Measurements from ENCODE around the gene SIN3B. TPM values are rescaled to one million over a fixed set of nuclear protein-coding genes. Genes with fewer than 3 reads are reported as not detected.
A peak's percentile ranks its signal among the peaks of the same experiment; 100 is the strongest.

SIN3B gene
- total and polyA plus RNA-seq, 9 of the 15 experiments (the other 6 are each of a cell fraction or from before 2014, with no cell fraction given): 0.51 to 34.2 (median 14.3) TPM

DNA sequence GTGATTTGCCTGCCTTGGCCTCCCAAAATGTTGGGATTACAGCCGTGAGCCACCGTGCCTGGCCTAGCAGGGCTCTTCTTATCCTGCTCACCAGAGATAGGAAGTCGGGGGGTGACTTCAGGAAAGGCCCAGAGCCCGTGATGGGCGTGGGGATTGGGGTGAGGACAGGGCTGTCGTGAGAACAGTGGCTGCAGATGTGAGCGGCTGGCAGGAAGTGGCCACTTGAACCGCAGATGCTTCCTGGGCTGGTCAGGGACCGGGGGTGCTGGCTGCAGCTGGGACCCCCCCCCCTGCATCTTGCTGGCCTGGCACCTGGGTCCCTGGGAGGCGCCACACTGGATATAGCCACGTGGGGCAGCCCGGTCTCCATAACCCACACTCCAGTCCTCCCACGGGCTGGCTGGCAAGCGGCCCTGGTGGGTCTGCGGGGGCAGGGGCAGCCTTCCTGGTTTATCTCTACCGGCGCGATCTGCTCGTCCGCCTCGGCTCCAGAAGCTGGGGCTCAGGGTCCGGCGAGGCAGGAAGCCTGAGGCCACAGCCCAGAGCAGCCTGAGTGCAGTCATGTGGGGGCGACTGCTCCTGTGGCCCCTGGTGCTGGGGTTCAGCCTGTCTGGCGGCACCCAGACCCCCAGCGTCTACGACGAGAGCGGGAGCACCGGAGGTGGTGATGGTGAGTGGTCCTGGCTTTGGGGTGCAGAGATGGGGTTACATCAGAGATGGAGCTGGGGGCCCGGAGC lies 59.6 kb downstream of the SIN3B start, which contains the start of gene F2RL3 (continued):
- TF ChIP-seq, protein P1, sequence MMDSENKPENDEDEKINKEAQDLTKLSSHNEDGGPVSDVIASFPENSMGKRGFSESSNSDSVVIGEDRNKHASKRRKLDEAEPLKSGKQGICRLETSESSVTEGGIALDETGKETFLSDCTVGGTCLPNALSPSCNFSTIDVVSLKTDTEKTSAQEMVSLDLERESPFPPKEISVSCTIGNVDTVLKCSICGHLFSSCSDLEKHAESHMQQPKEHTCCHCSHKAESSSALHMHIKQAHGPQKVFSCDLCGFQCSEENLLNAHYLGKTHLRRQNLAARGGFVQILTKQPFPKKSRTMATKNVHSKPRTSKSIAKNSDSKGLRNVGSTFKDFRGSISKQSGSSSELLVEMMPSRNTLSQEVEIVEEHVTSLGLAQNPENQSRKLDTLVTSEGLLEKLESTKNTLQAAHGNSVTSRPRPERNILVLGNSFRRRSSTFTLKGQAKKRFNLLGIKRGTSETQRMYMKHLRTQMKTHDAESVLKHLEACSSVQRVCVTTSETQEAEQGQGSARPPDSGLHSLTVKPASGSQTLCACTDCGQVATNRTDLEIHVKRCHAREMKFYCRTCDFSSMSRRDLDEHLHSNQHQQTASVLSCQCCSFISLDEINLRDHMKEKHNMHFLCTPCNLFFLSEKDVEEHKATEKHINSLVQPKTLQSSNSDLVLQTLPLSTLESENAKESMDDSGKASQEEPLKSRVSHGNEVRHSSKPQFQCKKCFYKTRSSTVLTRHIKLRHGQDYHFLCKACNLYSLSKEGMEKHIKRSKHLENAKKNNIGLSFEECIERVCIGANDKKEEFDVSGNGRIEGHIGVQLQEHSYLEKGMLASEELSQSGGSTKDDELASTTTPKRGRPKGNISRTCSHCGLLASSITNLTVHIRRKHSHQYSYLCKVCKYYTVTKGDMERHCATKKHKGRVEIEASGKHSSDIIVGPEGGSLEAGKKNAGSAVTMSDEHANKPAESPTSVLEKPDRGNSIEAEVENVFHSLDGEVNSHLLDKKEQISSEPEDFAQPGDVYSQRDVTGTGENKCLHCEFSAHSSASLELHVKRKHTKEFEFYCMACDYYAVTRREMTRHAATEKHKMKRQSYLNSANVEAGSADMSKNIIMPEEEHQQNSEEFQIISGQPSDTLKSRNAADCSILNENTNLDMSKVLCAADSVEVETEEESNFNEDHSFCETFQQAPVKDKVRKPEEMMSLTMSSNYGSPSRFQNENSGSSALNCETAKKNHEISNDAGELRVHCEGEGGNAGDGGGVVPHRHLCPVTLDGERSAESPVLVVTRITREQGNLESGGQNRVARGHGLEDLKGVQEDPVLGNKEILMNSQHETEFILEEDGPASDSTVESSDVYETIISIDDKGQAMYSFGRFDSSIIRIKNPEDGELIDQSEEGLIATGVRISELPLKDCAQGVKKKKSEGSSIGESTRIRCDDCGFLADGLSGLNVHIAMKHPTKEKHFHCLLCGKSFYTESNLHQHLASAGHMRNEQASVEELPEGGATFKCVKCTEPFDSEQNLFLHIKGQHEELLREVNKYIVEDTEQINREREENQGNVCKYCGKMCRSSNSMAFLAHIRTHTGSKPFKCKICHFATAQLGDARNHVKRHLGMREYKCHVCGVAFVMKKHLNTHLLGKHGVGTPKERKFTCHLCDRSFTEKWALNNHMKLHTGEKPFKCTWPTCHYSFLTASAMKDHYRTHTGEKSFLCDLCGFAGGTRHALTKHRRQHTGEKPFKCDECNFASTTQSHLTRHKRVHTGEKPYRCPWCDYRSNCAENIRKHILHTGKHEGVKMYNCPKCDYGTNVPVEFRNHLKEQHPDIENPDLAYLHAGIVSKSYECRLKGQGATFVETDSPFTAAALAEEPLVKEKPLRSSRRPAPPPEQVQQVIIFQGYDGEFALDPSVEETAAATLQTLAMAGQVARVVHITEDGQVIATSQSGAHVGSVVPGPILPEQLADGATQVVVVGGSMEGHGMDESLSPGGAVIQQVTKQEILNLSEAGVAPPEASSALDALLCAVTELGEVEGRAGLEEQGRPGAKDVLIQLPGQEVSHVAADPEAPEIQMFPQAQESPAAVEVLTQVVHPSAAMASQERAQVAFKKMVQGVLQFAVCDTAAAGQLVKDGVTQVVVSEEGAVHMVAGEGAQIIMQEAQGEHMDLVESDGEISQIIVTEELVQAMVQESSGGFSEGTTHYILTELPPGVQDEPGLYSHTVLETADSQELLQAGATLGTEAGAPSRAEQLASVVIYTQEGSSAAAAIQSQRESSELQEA (IDR thresholded peaks at IDR 0.05; ENCODE audit: low read depth): no peak
- no peak for TF ChIP-seq ZNF764 (CRISPR knock-in tag; IDR thresholded peaks at IDR 0.05; ENCODE audit: low read depth)
- TF ChIP-seq HEY1 (CRISPR knock-in tag; IDR thresholded peaks at IDR 0.05; ENCODE audit: borderline replicate concordance): no peak
- TF ChIP-seq MAFF (IDR thresholded peaks at IDR 0.05; ENCODE audit: low read length): no peak
- TF ChIP-seq IRF9 (tag; IDR thresholded peaks at IDR 0.05): no peak
- TF ChIP-seq BDP1 (IDR thresholded peaks at IDR 0.05; ENCODE audit: insufficient read depth, insufficient read length): no peak
- TF ChIP-seq, protein P2, sequence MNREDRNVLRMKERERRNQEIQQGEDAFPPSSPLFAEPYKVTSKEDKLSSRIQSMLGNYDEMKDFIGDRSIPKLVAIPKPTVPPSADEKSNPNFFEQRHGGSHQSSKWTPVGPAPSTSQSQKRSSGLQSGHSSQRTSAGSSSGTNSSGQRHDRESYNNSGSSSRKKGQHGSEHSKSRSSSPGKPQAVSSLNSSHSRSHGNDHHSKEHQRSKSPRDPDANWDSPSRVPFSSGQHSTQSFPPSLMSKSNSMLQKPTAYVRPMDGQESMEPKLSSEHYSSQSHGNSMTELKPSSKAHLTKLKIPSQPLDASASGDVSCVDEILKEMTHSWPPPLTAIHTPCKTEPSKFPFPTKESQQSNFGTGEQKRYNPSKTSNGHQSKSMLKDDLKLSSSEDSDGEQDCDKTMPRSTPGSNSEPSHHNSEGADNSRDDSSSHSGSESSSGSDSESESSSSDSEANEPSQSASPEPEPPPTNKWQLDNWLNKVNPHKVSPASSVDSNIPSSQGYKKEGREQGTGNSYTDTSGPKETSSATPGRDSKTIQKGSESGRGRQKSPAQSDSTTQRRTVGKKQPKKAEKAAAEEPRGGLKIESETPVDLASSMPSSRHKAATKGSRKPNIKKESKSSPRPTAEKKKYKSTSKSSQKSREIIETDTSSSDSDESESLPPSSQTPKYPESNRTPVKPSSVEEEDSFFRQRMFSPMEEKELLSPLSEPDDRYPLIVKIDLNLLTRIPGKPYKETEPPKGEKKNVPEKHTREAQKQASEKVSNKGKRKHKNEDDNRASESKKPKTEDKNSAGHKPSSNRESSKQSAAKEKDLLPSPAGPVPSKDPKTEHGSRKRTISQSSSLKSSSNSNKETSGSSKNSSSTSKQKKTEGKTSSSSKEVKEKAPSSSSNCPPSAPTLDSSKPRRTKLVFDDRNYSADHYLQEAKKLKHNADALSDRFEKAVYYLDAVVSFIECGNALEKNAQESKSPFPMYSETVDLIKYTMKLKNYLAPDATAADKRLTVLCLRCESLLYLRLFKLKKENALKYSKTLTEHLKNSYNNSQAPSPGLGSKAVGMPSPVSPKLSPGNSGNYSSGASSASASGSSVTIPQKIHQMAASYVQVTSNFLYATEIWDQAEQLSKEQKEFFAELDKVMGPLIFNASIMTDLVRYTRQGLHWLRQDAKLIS (CRISPR knock-in tag; IDR thresholded peaks at IDR 0.05): peak; percentile 69; the same call in 1 of the 2 replicates
- TF ChIP-seq RBM22 (IDR thresholded peaks at IDR 0.05; ENCODE audit: low read depth, low read length, poor library complexity, severe bottlenecking): peak; percentile 86
- TF ChIP-seq CXXC5 (CRISPR knock-in tag; IDR thresholded peaks at IDR 0.05): peak; percentile 76
- TF ChIP-seq, protein P3, sequence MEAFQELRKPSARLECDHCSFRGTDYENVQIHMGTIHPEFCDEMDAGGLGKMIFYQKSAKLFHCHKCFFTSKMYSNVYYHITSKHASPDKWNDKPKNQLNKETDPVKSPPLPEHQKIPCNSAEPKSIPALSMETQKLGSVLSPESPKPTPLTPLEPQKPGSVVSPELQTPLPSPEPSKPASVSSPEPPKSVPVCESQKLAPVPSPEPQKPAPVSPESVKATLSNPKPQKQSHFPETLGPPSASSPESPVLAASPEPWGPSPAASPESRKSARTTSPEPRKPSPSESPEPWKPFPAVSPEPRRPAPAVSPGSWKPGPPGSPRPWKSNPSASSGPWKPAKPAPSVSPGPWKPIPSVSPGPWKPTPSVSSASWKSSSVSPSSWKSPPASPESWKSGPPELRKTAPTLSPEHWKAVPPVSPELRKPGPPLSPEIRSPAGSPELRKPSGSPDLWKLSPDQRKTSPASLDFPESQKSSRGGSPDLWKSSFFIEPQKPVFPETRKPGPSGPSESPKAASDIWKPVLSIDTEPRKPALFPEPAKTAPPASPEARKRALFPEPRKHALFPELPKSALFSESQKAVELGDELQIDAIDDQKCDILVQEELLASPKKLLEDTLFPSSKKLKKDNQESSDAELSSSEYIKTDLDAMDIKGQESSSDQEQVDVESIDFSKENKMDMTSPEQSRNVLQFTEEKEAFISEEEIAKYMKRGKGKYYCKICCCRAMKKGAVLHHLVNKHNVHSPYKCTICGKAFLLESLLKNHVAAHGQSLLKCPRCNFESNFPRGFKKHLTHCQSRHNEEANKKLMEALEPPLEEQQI (IDR thresholded peaks at IDR 0.05): no peak
